Hematopoietic multipotent progenitor cell treated with erythropoietin and hydrocortisone succinate and interleukin-3 and kit ligand, for 6 days (in vitro differentiated cells): ENCODE measurements around the gene ALK.

Experiments used
- DNase-seq: peaks from one replicate; pipeline ENCODE4 v3.0.0-alpha.2; 2015

Gene ALK

GRCh38 chr2:29561181-29561580 is 360.2 kb downstream of the ALK start:
- peak; percentile 18 for DNase-seq

GRCh38 chr2:29560566-29560965 is 360.8 kb downstream of the ALK start:
- no peak for DNase-seq

GRCh38 chr2:29560030-29560429 is 361.4 kb downstream of the ALK start:
- no peak for DNase-seq

- DNase-seq = no peak
Observed at GRCh38 chr2:29559578-29559977, 361.8 kb downstream of the ALK start.

- peak; percentile 6 for DNase-seq
Observed at GRCh38 chr2:29558097-29558496, 363.3 kb downstream of the ALK start.

GRCh38 chr2:29557268-29557667 is 364.1 kb downstream of the ALK start:
- DNase-seq = no peak

GRCh38 chr2:29549069-29549380 is 372.4 kb downstream of the ALK start:
- no peak for DNase-seq

- DNase-seq = no peak
Observed at GRCh38 chr2:29544917-29545316, 376.5 kb downstream of the ALK start.

GRCh38 chr2:29544031-29544430 is 377.4 kb downstream of the ALK start:
- DNase-seq = no peak

GRCh38 chr2:29535188-29535587 is 386.2 kb downstream of the ALK start:
- no peak for DNase-seq

- DNase-seq = no peak
Observed at GRCh38 chr2:29532436-29532835, 388.9 kb downstream of the ALK start.

- DNase-seq = no peak
Observed at GRCh38 chr2:29531626-29532025, 389.8 kb downstream of the ALK start.

- DNase-seq = no peak
Observed at GRCh38 chr2:29530281-29530680, 391.1 kb downstream of the ALK start.

- DNase-seq = no peak
Observed at GRCh38 chr2:29528891-29529520, 392.4 kb downstream of the ALK start.

GRCh38 chr2:29528371-29528770 is 393.0 kb downstream of the ALK start:
- no peak for DNase-seq

GRCh38 chr2:29527947-29528346 is 393.4 kb downstream of the ALK start:
- DNase-seq = no peak

GRCh38 chr2:29526587-29527586 is 394.5 kb downstream of the ALK start:
- no peak for DNase-seq

GRCh38 chr2:29525921-29526320 is 395.5 kb downstream of the ALK start:
- DNase-seq = no peak

- DNase-seq = no peak
Observed at GRCh38 chr2:29524652-29525051, 396.7 kb downstream of the ALK start.

- no peak for DNase-seq
Observed at GRCh38 chr2:29522951-29523669, 398.3 kb downstream of the ALK start.

GRCh38 chr2:29520001-29520400 is 401.4 kb downstream of the ALK start:
- DNase-seq = no peak

- peak; percentile 27 for DNase-seq
Observed at GRCh38 chr2:29519338-29519925, 402.0 kb downstream of the ALK start.

- no peak for DNase-seq
Observed at GRCh38 chr2:29518646-29519337, 402.6 kb downstream of the ALK start.
